ENCODE measurements around the gene ENTHD1. TPM values are rescaled to one million over a fixed set of nuclear protein-coding genes. Genes with fewer than 3 reads are reported as not detected.
"Not testable (repeated sequence)": the region's sequence is repeated elsewhere in the genome, so short reads cannot be mapped to it uniquely, and the experiment has no call there.

Gene ENTHD1
- total and polyA plus RNA-seq, 10 of the 15 experiments (the other 5 are each of a cell fraction or from before 2014, with no cell fraction given) = 0.09 to 0.52 (median 0.21) TPM; not detected in 1

GRCh38 chr22:39904024-39904423 is 10.5 kb upstream of the ENTHD1 start:
- H4K20me1 ChIP-seq (ENCODE audit: control insufficient read depth, insufficient read depth); intact Hi-C loops (cut with micrococcal nuclease; ENCODE audit: unreplicated experiment); ATAC-seq; in situ Hi-C loops (cut with MboI); DNase-seq (ENCODE audit: low read depth, low spot score); FAIRE-seq; H3K36me3 ChIP-seq (ENCODE audit: control insufficient read depth in 2 of 2, insufficient read depth in 2 of 2, low read length in 1 of 2); BruUV-seq (replicated peaks); H3K9me3 ChIP-seq (replicated peaks; ENCODE audit: control insufficient read depth, insufficient read depth, low read length); RAD21 ChIA-PET (ENCODE audit: unreplicated experiment); H2AFZ ChIP-seq (ENCODE audit: control insufficient read depth, low read depth, low read length); H3K27me3 ChIP-seq (replicated peaks in 1 of 2; ENCODE audit: control insufficient read depth in 2 of 2, insufficient read depth in 2 of 2, low read length in 1 of 2): not testable (repeated sequence)
- peak overlapping the region; percentile 87 for H3K27ac ChIP-seq (ENCODE audit: control insufficient read depth, insufficient read depth)
- POLR2A ChIA-PET = interaction anchor here (1.6 kb wide), 1 partner anchor 33 kb away, joined by 4 read pairs; no protein-coding TSS in a partner anchor
- peaks cover 89% of the 10 kb centered on the region for H3K79me2 ChIP-seq (ENCODE audit: control insufficient read depth, insufficient read depth, low read length)
- peaks cover 30% of the 10 kb centered on the region for H3K4me1 ChIP-seq (ENCODE audit: control insufficient read depth, insufficient read depth, low read length)
- TF ChIP-seq HDGF (IDR thresholded peaks at IDR 0.05) = 0 out of 2 replicates have a peak, but pooled peaks have one; percentile 46
- peak overlapping the region; percentile 54 for H3K9ac ChIP-seq (ENCODE audit: control insufficient read depth, insufficient read depth, low read length)
- H3K4me3 ChIP-seq = peak overlapping the region; percentile 66
- WGBS (ENCODE audit: insufficient coverage, insufficient replicate concordance, low lambda C conversion rate, missing lambda C conversion rate) = 93% methylated on average over 10 of the region's 10 CpGs
- H3K4me2 ChIP-seq (ENCODE audit: control insufficient read depth, insufficient read depth) = peak overlapping the region; percentile 55
- SMC1A ChIA-PET (ENCODE audit: uncharacterized antibody, unreplicated experiment) = interaction anchor here (1.0 to 11.1 kb wide), 9 partner anchors 8 to 120 kb away, joined by 3 to 102 read pairs (median 4); no protein-coding TSS in a partner anchor
- CTCF ChIA-PET = interaction anchor here (0.8 to 2.2 kb wide), 5 partner anchors 9 to 121 kb away, joined by 3 to 11 read pairs (median 4); no protein-coding TSS in a partner anchor

GRCh38 chr22:39901565-39902146 is 8.1 kb upstream of the ENTHD1 start:
- RAD21 ChIA-PET (ENCODE audit: unreplicated experiment) = interaction anchor here (1.1 to 6.9 kb wide), 2 partner anchors 9 to 30 kb away, joined by 4 to 91 read pairs; no protein-coding TSS in a partner anchor
- Histone ChIP-seq H3K79me2 (ENCODE audit: control insufficient read depth, insufficient read depth, low read length) (peaks cover 66% of the 10 kb centered on the region), H3K27ac (ENCODE audit: control insufficient read depth, insufficient read depth) (peak overlapping the region; percentile 87), H3K27me3 (replicated peaks in 1 of 2; ENCODE audit: control insufficient read depth in 2 of 2, insufficient read depth in 2 of 2, low read length in 1 of 2) (no peaks in the 10 kb centered on the region), H3K9ac (ENCODE audit: control insufficient read depth, insufficient read depth, low read length) (peak overlapping the region; percentile 76), H3K4me2 (ENCODE audit: control insufficient read depth, insufficient read depth) (peak overlapping the region; percentile 95), H3K4me3 (peak overlapping the region; percentile 89), H4K20me1 (ENCODE audit: control insufficient read depth, insufficient read depth) (no peaks in the 10 kb centered on the region), H3K4me1 (ENCODE audit: control insufficient read depth, insufficient read depth, low read length) (peaks cover 24% of the 10 kb centered on the region), H2AFZ (ENCODE audit: control insufficient read depth, low read depth, low read length) (no peak overlapping the region; the same call in 1 of the 2 replicates), H3K9me3 (replicated peaks; ENCODE audit: control insufficient read depth, insufficient read depth, low read length) (no peaks in the 10 kb centered on the region), H3K36me3 (ENCODE audit: control insufficient read depth in 2 of 2, insufficient read depth in 2 of 2, low read length in 1 of 2) (no peaks in the 10 kb centered on the region)
- intact Hi-C loops (cut with micrococcal nuclease; ENCODE audit: unreplicated experiment) (loop anchor here (2.0 kb wide), 2 partner anchors 33 to 77 kb away; no protein-coding TSS in a partner anchor), in situ Hi-C loops (cut with MboI) (no loop called here)
- DNase-seq (ENCODE audit: low read depth, low spot score) = no peak
- FAIRE-seq = no peak
- ATAC-seq = peak; percentile 8; the same call in 2 of the 3 replicates
- no TSS peak for BruUV-seq (replicated peaks)
- POLR2A ChIA-PET = interaction anchor here (1.6 kb wide), 1 partner anchor 9 kb away, joined by 4 read pairs; no protein-coding TSS in a partner anchor
- CTCF ChIA-PET = no interaction called here
- SMC1A ChIA-PET (ENCODE audit: uncharacterized antibody, unreplicated experiment) = interaction anchor here (0.6 to 7.2 kb wide), 6 partner anchors 9 to 135 kb away, joined by 3 to 108 read pairs (median 11); no protein-coding TSS in a partner anchor
- TF ChIP-seq MTA3 (IDR thresholded peaks at IDR 0.05; ENCODE audit: borderline replicate concordance, low read length) (0 out of 2 replicates have a peak, but pooled peaks have one; percentile 57), ZBTB11 (CRISPR knock-in tag; IDR thresholded peaks at IDR 0.05) (no peak), CBX3 (IDR thresholded peaks at IDR 0.05; ENCODE audit: borderline replicate concordance, low read depth) (no peak), MLLT1 (IDR thresholded peaks at IDR 0.05) (peak; percentile 53; the same call in 1 of the 2 replicates)
- 11% methylated on average over 8 of the region's 8 CpGs for WGBS (ENCODE audit: insufficient coverage, insufficient replicate concordance, low lambda C conversion rate, missing lambda C conversion rate)

Measured in GM12878 (cell line).